ENCODE data around the gene MAGEC3. TPM values are rescaled to one million over a fixed set of nuclear protein-coding genes. Genes with fewer than 3 reads are reported as not detected.

MAGEC3 gene
- total RNA-seq, 4 donors from 2014 or later, result not detected

DNA sequence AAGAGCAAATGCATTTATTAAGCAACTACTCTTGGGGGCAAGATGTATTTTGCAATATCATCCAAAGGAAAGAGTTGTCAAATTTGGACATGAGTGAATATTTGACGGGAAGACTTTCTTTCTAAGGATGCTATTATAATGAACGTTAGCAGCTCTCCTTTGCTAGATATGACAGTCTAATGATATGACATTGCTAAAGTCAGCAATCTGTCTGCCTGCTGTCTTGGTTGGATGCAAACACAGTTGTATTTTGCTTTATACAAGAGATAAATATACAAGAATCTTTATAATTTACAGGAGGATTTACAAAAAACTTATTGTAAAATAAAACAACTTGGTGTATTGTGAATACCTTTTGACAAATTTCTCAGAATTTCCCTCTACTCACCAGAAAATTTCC lies 103.1 kb downstream of the MAGEC3 start:
- Histone ChIP-seq H3K9me3 (no peaks in the 10 kb centered on the region), H3K36me3 (no peaks in the 10 kb centered on the region), H3K4me1 (no peaks in the 10 kb centered on the region), H3K4me3 (no peak overlapping the region), H3K27ac (no peak overlapping the region), H3K27me3 (no peaks in the 10 kb centered on the region)
- DNase-seq, result no peak
- TF ChIP-seq, protein P1, sequence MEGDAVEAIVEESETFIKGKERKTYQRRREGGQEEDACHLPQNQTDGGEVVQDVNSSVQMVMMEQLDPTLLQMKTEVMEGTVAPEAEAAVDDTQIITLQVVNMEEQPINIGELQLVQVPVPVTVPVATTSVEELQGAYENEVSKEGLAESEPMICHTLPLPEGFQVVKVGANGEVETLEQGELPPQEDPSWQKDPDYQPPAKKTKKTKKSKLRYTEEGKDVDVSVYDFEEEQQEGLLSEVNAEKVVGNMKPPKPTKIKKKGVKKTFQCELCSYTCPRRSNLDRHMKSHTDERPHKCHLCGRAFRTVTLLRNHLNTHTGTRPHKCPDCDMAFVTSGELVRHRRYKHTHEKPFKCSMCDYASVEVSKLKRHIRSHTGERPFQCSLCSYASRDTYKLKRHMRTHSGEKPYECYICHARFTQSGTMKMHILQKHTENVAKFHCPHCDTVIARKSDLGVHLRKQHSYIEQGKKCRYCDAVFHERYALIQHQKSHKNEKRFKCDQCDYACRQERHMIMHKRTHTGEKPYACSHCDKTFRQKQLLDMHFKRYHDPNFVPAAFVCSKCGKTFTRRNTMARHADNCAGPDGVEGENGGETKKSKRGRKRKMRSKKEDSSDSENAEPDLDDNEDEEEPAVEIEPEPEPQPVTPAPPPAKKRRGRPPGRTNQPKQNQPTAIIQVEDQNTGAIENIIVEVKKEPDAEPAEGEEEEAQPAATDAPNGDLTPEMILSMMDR (IDR thresholded peaks at IDR 0.05), result no peak
- TF ChIP-seq POLR2A (IDR thresholded peaks at IDR 0.05), result no peak
- WGBS, 2 donors, result 81 to 85% methylated on average over 2 of the region's 2 CpGs
- intact Hi-C loops (cut with DNase I), result no loop called here

DNA sequence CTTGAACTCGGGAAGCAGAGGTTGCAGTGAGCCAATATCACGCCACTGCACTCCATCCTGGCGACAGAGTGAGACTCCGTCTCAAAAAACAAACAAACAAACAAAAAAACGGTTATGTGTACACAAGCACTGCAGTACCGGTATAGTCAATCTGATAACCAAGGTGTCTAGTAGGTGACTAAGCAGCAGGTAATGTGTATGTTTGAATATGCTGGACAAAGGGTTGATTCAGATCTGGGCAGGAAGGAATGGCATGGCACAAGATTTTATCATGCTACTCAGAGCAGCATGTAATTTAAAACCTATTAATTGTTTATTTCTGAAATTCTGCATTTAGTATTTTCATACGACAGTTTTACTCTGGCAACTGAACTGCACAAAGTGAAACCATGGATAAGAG lies 107.3 kb downstream of the MAGEC3 start:
- TF ChIP-seq, protein P1 (IDR thresholded peaks at IDR 0.05), result no peak
- TF ChIP-seq POLR2A (IDR thresholded peaks at IDR 0.05), result no peak
- no peaks in the 10 kb centered on the region for H3K9me3 ChIP-seq
- no peak overlapping the region for H3K27ac ChIP-seq
- no peaks in the 10 kb centered on the region for H3K36me3 ChIP-seq
- DNase-seq, result no peak
- intact Hi-C loops (cut with DNase I), result no loop called here
- H3K4me3 ChIP-seq, result no peak overlapping the region
- WGBS, 2 donors, result 54 to 70% methylated on average over 7 of the region's 7 CpGs
- H3K4me1 ChIP-seq, result no peaks in the 10 kb centered on the region
- no peaks in the 10 kb centered on the region for H3K27me3 ChIP-seq

DNA sequence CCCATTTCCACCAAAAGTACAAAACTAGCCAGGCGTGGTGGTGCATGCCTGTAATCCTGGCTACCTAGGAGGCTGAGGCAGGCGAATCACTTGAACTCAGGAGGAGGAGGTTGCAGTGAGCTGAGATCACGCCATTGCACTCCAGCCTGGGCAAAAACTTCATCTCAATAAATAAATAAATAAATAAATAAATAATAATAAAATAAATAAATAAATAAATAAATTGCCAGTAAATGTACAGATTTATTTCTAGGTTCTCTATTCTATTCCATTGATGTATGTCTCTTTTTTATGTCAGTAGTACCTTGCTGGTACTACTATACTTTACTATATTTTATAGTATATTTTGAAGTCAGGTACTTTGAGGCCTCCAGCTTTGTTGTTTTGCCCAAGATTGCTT lies 109.2 kb downstream of the MAGEC3 start:
- no peak for DNase-seq
- Histone ChIP-seq H3K36me3 (no peaks in the 10 kb centered on the region), H3K27ac (no peak overlapping the region), H3K9me3 (no peaks in the 10 kb centered on the region), H3K4me1 (no peaks in the 10 kb centered on the region), H3K27me3 (no peaks in the 10 kb centered on the region), H3K4me3 (no peak overlapping the region)
- WGBS, 2 donors, result 68 to 86% methylated on average over 1 to 3 of the region's 3 CpGs
- intact Hi-C loops (cut with DNase I), result no loop called here
- TF ChIP-seq POLR2A (IDR thresholded peaks at IDR 0.05), result no peak
- TF ChIP-seq, protein P1 (IDR thresholded peaks at IDR 0.05), result no peak

Other genes with a start within 250 kb of the MAGEC3 start
- gene SPANXA2, start 248.6 kb upstream of the MAGEC3 start, total RNA-seq, result not detected
- not detected for gene SPANXD, start 139.6 kb upstream of the MAGEC3 start, total RNA-seq
- not detected for gene MAGEC1, start 65.6 kb downstream of the MAGEC3 start, total RNA-seq